Endothelial cell of umbilical vein (primary cell): ENCODE results near the gene CERS6.

Source experiments
- EZH2 ChIP-seq: IDR thresholded peaks from 2 replicates; pipeline ENCODE4 v1.6.1; 2012; ENCODE audit warnings: borderline replicate concordance, low read depth, mild to moderate bottlenecking, moderate library complexity, low read length, inconsistent platforms; ENCODE audit not compliant: severe bottlenecking
- POLR2A ChIP-seq: IDR thresholded peaks from 2 replicates; pipeline ENCODE4 v1.6.1; 2012; ENCODE audit warnings: low read depth, mild to moderate bottlenecking, control low read depth, low read length
- POLR2AphosphoS5 ChIP-seq: IDR thresholded peaks from 2 replicates; pipeline ENCODE4 v1.6.1; 2012; ENCODE audit warnings: low read depth, mild to moderate bottlenecking, control low read depth, low read length, moderate library complexity; ENCODE audit not compliant: insufficient read depth
- TF ChIP-seq, protein P1 (sequence below), 2 donors: IDR thresholded peaks; 1 replicate in 1 of 2; 2 replicates in 1 of 2; pipeline ENCODE4 v1.5.1; 2011; ENCODE audit warnings: low read length in 2 of 2, mild to moderate bottlenecking in 2 of 2, moderate library complexity in 2 of 2, control low read depth in 1 of 2, inconsistent platforms in 1 of 2, low read depth in 1 of 2; ENCODE audit not compliant: insufficient read depth in 1 of 2; ENCODE audit errors: extremely low read depth in 1 of 2

DNA sequence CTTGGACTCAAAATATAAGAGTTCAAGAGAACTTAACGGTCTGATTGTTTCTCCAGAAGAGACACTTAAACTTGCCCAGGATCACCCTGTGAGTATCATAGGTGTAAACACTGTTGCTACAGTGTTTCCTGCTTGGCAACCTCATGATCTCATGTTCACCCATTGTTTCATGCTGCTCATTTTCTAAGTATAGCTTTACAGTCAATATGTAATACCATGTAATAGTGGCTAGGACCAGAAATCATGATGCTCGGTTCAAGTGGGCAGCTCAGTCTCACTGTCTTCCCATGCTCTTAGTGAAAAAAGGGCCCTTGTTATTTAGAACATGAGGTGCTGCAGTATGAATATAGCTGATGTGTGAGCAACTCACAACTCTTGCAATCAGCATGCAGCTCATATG is 157.5 kb downstream of the CERS6 start:
- TF ChIP-seq POLR2AphosphoS5 (no peak), POLR2A (no peak), EZH2 (no peak)
- TF ChIP-seq, protein P1, sequence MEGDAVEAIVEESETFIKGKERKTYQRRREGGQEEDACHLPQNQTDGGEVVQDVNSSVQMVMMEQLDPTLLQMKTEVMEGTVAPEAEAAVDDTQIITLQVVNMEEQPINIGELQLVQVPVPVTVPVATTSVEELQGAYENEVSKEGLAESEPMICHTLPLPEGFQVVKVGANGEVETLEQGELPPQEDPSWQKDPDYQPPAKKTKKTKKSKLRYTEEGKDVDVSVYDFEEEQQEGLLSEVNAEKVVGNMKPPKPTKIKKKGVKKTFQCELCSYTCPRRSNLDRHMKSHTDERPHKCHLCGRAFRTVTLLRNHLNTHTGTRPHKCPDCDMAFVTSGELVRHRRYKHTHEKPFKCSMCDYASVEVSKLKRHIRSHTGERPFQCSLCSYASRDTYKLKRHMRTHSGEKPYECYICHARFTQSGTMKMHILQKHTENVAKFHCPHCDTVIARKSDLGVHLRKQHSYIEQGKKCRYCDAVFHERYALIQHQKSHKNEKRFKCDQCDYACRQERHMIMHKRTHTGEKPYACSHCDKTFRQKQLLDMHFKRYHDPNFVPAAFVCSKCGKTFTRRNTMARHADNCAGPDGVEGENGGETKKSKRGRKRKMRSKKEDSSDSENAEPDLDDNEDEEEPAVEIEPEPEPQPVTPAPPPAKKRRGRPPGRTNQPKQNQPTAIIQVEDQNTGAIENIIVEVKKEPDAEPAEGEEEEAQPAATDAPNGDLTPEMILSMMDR (IDR thresholded peaks at IDR 0.05; ENCODE audit: extremely low read depth in 1 of 2, insufficient read depth in 1 of 2, low read depth in 1 of 2, low read length in 2 of 2) = no peak
